Dedifferentiated amniotic fluid mesenchymal stem cell (primary cell): ENCODE measurements around the gene KIAA1217.

Experiments used
- DNase-seq: peaks from one replicate; pipeline ENCODE4 v3.0.0-alpha.2; 2016; ENCODE audit errors: extremely low spot score

The KIAA1217 gene

DNA sequence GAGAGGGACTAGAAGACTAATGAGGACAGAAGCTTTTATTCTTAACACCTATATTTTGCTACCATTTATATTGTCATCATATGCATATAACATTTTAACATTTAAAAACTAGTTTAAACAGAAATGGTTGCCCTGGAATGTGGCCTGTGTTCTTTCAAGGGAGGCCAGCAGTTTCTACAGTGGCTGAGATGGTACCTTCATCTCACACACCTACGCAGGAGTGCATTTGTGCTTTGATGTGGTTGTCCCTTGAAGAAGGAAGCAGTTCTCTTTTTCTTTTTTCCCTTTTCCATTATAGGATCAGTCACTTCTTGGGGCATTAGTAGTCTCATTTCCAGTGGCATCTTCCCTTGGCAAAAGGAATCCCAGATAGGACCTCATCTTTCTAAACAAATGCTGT is 38.9 kb downstream of the KIAA1217 start:
- DNase-seq = no peak

GRCh38 chr10:24249829-24250415 is 41.0 kb downstream of the KIAA1217 start:
- DNase-seq = no peak

- no peak for DNase-seq
Observed at GRCh38 chr10:24251547-24251946, 42.6 kb downstream of the KIAA1217 start.

DNA sequence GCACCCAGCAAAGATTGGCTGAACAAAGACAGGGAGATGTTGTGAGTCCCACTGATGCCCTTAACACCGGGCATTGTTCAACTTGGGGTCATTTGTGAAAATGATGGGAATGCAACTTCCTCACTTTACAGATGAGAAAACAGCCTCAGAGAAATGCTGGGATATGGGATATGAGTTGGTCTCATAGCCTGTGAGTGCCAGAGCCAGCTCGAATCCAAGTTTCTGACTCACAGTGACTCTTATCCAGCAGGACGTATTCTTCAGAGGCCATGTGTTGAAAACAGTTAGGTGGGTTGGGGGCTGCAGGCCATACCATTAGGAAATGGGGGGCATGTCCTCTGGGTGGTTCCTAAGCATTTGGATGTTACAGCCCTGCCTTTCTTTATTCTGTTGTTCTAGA is 45.2 kb downstream of the KIAA1217 start:
- DNase-seq = no peak

DNA sequence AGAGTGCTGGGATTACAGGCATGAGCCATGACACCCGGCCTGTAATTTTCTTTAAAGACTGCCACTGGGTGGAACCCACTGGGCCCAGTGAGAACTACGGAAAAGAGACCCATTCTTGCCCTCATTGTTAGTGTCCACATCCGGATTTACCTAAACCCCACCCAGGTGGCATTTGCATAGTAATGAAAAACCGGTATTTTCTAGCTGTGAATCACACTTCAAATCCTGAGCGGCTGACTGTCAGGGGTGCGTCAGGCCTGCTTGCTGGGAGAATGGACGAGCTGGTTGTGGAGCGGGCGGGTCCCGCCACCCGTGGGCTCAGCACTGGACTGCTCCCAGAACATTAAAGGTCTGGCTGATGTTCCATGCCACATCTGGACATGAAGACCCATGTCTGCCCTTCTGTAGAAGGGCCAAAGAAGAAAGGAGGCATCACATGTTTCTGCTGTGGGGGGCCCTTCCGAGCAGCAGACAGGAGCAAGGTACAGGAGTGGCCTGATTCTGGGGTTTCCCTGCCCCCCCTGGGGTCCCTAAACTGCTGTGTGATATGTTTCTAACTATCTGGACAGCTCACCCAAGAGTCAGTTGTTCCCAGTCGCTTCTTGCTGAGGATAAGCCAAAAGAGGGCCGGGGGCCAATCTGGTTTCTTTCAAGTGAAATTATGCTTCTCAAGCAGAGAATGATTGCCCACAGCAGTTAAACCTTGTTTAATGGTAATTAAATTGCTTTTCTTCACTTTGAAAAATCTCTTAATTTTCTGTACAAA is 46.4 kb downstream of the KIAA1217 start:
- DNase-seq = no peak

DNA sequence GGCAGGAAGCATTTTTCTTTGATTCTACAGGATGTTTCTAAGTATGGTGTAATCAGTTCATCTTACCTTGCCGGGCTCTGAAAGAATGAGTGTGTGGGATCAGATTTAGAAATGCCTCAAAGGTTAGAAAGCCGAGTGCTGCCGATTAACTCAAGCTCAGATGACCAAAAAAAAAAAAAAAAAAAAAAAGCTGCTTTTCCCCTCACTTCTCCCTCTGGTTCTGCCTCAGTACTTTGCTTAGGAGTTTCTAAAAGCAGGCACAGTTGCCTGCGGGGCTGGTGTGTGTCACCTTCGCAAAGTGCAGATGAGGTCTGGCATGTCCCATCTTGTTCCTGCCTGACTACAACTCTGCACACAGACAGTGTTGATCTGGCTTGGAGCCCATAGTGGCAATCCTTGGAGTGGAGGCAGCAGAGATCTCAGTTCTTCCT is 47.0 kb downstream of the KIAA1217 start:
- DNase-seq = no peak

- no peak for DNase-seq
Observed at GRCh38 chr10:24256619-24257107, 47.7 kb downstream of the KIAA1217 start.

DNA sequence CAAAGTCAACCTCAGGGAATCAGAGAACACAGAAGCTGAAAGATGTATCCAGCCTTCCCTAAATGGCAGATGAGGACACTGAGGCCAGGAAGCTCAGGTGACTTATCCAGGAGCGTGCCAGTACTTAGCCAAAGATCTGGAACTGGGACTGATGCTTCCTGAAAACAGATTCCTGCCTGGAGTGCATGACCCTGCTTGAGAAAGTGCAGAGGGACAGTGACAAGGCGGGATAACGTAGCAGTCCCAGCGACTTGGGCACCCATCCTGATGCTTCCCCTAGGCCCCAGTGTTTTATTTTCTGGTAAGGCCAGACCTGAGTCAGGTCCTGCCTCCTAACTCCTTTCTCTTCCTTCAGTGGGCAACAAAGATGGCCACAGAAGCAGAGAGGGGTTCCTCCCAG is 48.6 kb downstream of the KIAA1217 start:
- DNase-seq = no peak

GRCh38 chr10:24259365-24260130 is 50.6 kb downstream of the KIAA1217 start:
- no peak for DNase-seq

DNA sequence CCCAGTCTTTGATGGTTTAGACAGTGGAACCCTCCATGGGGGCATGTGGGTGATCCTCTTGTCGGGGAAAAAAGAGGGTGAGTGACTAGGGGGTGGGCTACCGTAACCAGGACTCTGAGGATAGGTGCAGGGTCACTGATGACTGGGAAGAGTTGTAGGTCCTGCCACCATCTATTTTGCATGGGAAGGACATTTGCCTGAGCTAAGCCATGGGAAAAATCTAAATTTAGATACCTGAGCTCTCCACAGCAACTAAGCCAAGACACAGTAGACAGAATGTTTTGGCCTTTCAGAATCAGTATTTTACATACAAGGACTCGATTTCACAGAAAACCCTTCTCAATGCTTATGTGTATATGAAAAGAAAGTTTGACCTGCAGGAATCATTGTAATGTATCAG is 52.7 kb downstream of the KIAA1217 start:
- DNase-seq = no peak

DNA sequence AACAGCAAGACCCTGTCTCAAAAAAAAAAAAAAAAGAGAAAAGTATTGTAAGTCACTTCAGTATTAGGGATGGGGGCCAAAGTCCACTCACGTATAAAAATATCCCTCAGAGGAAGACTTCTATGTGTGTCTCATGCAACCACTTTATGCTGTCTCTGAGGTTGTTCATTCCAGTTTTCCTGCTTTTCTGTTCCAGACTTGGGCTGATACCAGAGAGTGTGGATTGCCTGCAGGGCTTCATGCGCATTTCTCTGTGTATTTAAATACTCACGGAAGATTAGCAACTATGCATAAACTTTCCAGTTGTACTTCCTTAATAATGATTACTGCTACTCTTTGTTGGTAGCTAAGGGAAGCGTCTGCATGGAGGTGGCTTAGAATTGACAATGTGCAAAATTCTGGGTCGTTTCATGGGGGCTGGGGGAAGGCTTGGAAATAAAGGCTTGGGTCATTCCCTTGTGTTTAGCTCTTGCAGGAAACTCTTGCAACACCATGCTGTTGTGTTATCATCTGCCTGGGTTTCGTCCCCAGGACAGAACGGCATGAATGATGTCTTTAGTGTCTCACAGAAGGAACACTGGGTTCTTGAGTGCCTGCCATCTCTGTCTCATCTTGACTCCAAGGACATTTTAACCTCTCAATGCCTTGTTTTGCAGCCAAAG is 54.1 kb downstream of the KIAA1217 start:
- DNase-seq = no peak

- no peak for DNase-seq
Observed at GRCh38 chr10:24269476-24269875, 60.5 kb downstream of the KIAA1217 start.

GRCh38 chr10:24272374-24272773 is 63.4 kb downstream of the KIAA1217 start:
- DNase-seq = no peak

- no peak for DNase-seq
Observed at GRCh38 chr10:24277277-24277676, 68.3 kb downstream of the KIAA1217 start.

DNA sequence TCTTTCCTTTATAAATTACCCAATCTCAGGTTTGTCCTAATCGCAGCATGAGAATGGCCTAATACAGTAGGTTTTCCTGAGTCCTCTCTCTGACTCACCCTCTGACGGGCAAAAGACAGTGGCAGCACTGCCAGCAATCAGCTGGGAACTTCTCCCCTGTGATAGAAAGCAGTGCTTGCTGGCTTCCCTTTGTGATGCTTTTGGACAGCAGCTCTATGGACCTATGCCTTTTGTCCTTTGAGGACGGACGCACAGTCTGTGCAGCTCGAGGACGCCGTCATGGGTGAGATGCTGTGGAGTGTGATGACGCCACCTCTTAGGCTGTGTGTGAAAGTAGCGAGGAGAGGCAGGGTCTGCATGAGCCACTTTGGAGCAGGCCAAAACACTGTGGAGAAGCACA is 68.8 kb downstream of the KIAA1217 start:
- no peak for DNase-seq

GRCh38 chr10:24278176-24278889 is 69.4 kb downstream of the KIAA1217 start:
- no peak for DNase-seq

DNA sequence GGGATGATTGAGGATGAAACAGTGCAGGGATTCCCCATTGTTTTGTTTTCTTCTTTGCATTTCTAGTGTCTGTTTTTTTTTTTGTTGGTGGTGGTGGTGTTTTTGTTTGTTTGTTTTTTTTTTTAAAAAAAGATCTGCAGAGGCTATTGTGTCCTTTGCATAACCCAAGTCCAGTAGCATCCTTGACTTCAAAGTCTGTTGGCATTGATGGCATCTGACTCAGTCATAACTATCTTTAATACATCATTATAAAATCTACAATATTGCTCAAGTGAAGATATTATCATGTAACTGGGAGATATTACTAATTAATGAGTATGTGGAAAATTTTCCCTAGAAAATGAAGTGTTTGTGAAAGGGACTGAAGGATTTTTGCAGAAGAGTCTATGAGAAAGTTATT is 70.2 kb downstream of the KIAA1217 start:
- DNase-seq = no peak

- no peak for DNase-seq
Observed at GRCh38 chr10:24287559-24288195, 78.7 kb downstream of the KIAA1217 start.

GRCh38 chr10:24288581-24288980 is 79.6 kb downstream of the KIAA1217 start:
- no peak for DNase-seq

GRCh38 chr10:24289235-24289634 is 80.3 kb downstream of the KIAA1217 start:
- DNase-seq = no peak
